BJ (cell line): ENCODE results near the gene DPP7. TPM values are rescaled to one million over a fixed set of nuclear protein-coding genes. Genes with fewer than 3 reads are reported as not detected.

Experiments used
- CTCF ChIA-PET: fragments of 350-600 bp; formaldehyde crosslinking; extraction: SDS; loops from one replicate; lab custom pipeline; 2021; ENCODE audit warnings: antibody characterized with exemption, inconsistent platforms; lab: Yijun Ruan, JAX
- POLR2A ChIA-PET: fragments of 300-600 bp; sonication (Branson Sonifier 250); formaldehyde crosslinking; extraction: SDS; loops from one replicate; lab custom pipeline; 2021; ENCODE audit warnings: antibody characterized with exemption; lab: Charles Lee
- DNase-seq: peaks from one replicate; pipeline ENCODE4 v3.0.0-alpha.2; 2011; ENCODE audit warnings: low read depth
- H3K27me3 ChIP-seq: 2 replicates; pipeline ENCODE4 v1.6.0; 2011; ENCODE audit warnings: low read length; ENCODE audit not compliant: control insufficient read depth, insufficient read depth
- H3K36me3 ChIP-seq: 2 replicates; pipeline ENCODE4 v1.5.1; 2011; ENCODE audit warnings: low read length; ENCODE audit not compliant: control insufficient read depth, insufficient read depth
- H3K4me3 ChIP-seq: 2 replicates; pipeline ENCODE4 v1.5.1; 2011; ENCODE audit warnings: low read depth, mild to moderate bottlenecking, control low read depth, low read length
- polyA plus RNA-seq: library from polyadenylated mRNA; depleted of rRNA; stranded (reverse); fragments of >200 nt; gene quantifications from 2 replicates; pipeline ENCODE4 v1.2.3, GENCODE V29; 2011
- TF ChIP-seq, protein P1 (sequence below): IDR thresholded peaks from 2 replicates; pipeline ENCODE4 v1.5.1; 2011; ENCODE audit warnings: low read depth, mild to moderate bottlenecking, control low read depth, inconsistent platforms, low read length, moderate library complexity; ENCODE audit not compliant: insufficient read depth

The DPP7 gene
- polyA plus RNA-seq, 1 experiment = 94.4 TPM

DNA sequence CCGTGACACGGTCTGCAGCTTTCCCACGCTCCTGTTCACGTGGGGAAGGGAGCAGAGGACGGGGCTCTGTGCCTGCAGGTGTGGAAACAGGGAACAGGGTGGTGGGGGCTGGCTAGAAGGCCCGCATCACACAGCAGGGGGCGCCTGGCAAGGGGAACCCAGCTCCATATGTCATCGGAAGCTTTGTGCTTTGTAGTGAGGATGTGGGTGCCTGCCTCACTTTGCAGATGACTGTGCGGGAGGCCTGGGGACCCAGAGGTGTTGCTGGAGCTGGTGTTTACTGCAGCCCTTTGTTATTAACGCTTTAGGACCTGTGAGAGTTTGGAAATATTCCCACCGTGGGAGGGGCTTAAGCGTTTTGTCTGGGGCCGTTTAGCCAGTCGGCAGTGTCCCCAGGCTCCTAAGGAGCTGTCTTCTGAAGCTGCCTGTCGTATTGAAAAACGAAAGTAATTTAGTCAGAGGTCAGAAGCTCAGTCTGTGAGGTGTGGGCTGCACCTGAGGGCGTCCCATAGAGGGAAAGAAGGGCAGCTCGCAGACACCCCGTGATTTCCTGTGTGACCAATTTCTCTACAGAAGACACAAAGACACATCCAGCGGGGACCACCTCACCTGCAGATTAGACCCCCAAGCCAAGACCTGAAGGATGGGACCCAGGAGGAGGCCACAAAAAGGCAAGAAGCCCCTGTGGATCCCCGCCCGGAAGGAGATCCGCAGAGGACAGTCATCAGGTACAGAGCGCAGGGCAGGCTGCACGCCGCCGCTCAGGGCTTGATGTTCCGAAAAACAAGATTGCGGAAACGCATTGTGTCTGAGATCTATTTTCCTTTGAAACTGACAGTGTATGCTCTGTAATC, 18.6 kb downstream of the DPP7 start:
- TF ChIP-seq, protein P1, sequence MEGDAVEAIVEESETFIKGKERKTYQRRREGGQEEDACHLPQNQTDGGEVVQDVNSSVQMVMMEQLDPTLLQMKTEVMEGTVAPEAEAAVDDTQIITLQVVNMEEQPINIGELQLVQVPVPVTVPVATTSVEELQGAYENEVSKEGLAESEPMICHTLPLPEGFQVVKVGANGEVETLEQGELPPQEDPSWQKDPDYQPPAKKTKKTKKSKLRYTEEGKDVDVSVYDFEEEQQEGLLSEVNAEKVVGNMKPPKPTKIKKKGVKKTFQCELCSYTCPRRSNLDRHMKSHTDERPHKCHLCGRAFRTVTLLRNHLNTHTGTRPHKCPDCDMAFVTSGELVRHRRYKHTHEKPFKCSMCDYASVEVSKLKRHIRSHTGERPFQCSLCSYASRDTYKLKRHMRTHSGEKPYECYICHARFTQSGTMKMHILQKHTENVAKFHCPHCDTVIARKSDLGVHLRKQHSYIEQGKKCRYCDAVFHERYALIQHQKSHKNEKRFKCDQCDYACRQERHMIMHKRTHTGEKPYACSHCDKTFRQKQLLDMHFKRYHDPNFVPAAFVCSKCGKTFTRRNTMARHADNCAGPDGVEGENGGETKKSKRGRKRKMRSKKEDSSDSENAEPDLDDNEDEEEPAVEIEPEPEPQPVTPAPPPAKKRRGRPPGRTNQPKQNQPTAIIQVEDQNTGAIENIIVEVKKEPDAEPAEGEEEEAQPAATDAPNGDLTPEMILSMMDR = peak; percentile 18; the same call in 1 of the 2 replicates
- POLR2A ChIA-PET = no interaction called here
- Histone ChIP-seq H3K36me3 (peaks cover 32% of the 10 kb centered on the region), H3K27me3 (no peaks in the 10 kb centered on the region), H3K4me3 (no peak overlapping the region)
- CTCF ChIA-PET = interaction anchor here (1.0 to 1.2 kb wide), 2 partner anchors 9 to 131 kb away, joined by 5 to 7 read pairs; partner anchors contain the start of genes MAN1B1 and RNF224
- no peak for DNase-seq

DNA sequence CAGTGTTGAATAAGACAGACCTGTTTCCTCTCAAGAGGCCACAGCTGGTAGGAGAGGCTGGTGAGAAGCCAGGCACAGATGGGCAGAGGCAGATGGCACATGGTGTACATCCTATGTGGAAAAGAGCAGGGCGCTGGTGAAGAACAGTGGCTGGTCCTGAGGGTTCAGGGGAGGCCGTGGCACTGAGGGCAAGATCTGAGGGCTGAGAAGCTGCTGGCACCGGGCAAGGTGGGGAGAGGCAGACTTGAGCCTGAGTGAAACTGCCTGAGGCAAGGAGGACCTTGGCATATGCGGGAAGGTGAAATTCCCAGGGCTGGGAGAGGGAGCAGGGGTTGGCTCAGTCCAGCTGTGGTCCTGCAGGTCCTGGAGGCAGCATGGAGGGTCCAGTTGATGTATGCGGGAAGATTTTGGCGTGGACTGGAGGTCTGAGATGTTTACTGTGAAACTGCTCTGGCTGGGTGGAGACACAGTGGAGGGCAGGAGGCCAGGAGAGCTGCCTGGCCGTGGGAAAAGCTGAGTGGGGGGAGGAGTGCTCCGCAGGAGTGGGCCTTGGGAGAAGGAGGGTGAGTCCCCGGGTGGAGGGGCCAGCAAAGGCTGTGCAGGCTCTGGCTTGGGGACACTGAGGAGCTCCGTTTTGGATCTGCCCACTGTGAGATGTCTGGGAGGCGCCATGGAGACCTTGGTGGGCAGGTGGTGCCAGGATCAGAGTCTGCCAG, 25.1 kb downstream of the DPP7 start:
- no peaks in the 10 kb centered on the region for H3K27me3 ChIP-seq
- TF ChIP-seq, protein P1 = no peak
- H3K4me3 ChIP-seq = no peak overlapping the region
- ChIA-PET POLR2A (no interaction called here), CTCF (interaction anchor here (1.7 to 3.3 kb wide), 2 partner anchors 43 to 60 kb away, joined by 7 to 9 read pairs; partner anchors contain the start of gene NPDC1)
- DNase-seq = no peak
- peaks cover 8% of the 10 kb centered on the region for H3K36me3 ChIP-seq

DNA sequence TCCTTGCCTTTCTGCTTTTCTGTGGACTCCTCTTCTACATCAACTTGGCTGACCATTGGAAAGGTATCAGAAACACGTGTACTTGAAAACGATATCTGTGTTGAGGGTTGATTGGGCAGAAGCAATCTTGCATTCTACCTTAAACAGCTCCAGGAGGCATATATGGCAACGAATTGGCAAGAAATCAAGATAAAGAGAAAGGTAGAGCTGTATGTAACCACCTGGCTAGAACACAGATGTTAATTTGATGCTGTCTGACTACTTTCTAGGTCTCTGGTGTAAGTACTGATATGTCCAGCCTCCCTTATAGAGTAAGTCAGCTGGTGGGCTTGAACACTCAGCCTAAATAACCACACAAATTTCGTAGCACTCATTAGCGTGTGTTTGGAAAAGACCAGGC, 26.4 kb downstream of the DPP7 start:
- ChIA-PET POLR2A (no interaction called here), CTCF (interaction anchor here (0.7 to 3.3 kb wide), 4 partner anchors 21 to 59 kb away, joined by 5 to 9 read pairs (median 7); partner anchors contain the start of gene NPDC1)
- TF ChIP-seq, protein P1 = no peak
- peaks cover 8% of the 10 kb centered on the region for H3K36me3 ChIP-seq
- H3K27me3 ChIP-seq = no peaks in the 10 kb centered on the region
- DNase-seq = no peak
- no peak overlapping the region for H3K4me3 ChIP-seq

DNA sequence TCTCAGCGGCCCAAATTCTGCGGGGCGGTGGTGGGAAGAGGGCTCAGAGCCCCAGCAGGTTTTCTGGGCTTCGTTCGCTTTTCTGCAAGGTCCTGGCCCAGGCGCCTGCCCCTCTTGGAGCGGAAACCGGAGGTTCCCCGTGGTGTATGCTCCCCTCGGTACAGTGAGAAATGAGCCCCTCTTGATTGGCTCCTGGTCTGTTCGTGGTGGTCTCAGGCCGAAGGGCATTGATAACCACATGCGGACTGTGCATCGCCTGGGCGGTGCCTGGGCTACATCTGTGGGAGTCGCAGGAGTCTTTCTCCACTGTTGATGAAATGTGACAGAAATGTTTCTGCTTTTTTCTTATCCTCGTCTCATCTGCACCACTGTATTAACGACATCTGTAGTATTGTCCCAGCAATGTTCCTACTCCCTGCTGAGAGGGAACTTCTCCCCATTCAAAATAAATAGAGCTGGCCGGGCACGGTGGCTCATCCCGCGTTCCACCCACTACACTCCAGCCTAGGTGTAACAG, 27.1 kb downstream of the DPP7 start:
- no peak for DNase-seq
- POLR2A ChIA-PET = interaction anchor here (0.7 to 1.0 kb wide), 2 partner anchors 10 to 18 kb away, joined by 3 to 4 read pairs; no protein-coding TSS in a partner anchor
- Histone ChIP-seq H3K36me3 (peaks cover 10% of the 10 kb centered on the region), H3K27me3 (no peaks in the 10 kb centered on the region), H3K4me3 (peak overlapping the region; percentile 64)
- CTCF ChIA-PET = interaction anchor here (1.1 to 3.3 kb wide), 6 partner anchors 9 to 58 kb away, joined by 3 to 10 read pairs (median 7); partner anchors contain the start of gene NPDC1
- TF ChIP-seq, protein P1 = no peak
